H1 (cell line): ENCODE measurements around the gene AGGF1. TPM values are rescaled to one million over a fixed set of nuclear protein-coding genes. Genes with fewer than 3 reads are reported as not detected.

ENCODE experiments used
- polyA plus RNA-seq, 7 experiments: library from polyadenylated mRNA; depleted of rRNA in 3 of 7; stranded (reverse) in 5 of 7; unstranded in 2 of 7; fragments of >200 nt in 5 of 7; fragments of 200-250 nt in 2 of 7; gene quantifications; 1 replicate in 5 of 7; 2 replicates in 1 of 7; 4 replicates in 1 of 7; pipeline versions ENCODE4 v1.2.1 to v1.2.3, GENCODE V29; 2011 to 2013; ENCODE audit warnings: missing spikeins in 2 of 7, mixed read lengths in 2 of 7
- total RNA-seq: library from RNA; stranded (reverse); fragmentation: NEBNext Ultra II Directional; extraction: Animal tissue kit (Norgen Biotek cat#: 25700); gene quantifications from 2 replicates; pipeline ENCODE4 v1.2.1, GENCODE V29; 2021
- TF ChIP-seq, protein P1 (sequence below), 3 experiments: IDR thresholded peaks; 1 replicate in 2 of 3; 2 replicates in 1 of 3; pipeline versions ENCODE4 v1.5.1 to v1.6.1; 2011; ENCODE audit warnings: low read length in 3 of 3, mild to moderate bottlenecking in 3 of 3, inconsistent platforms in 2 of 3, low read depth in 1 of 3, moderate library complexity in 1 of 3; ENCODE audit not compliant: insufficient read depth in 1 of 3; ENCODE audit errors: control extremely low read depth in 1 of 3

The AGGF1 gene
- total and polyA plus RNA-seq, 2 of the 8 experiments (the other 6 are each of a cell fraction or from before 2014, with no cell fraction given), result 7.3 to 19.0 TPM

DNA sequence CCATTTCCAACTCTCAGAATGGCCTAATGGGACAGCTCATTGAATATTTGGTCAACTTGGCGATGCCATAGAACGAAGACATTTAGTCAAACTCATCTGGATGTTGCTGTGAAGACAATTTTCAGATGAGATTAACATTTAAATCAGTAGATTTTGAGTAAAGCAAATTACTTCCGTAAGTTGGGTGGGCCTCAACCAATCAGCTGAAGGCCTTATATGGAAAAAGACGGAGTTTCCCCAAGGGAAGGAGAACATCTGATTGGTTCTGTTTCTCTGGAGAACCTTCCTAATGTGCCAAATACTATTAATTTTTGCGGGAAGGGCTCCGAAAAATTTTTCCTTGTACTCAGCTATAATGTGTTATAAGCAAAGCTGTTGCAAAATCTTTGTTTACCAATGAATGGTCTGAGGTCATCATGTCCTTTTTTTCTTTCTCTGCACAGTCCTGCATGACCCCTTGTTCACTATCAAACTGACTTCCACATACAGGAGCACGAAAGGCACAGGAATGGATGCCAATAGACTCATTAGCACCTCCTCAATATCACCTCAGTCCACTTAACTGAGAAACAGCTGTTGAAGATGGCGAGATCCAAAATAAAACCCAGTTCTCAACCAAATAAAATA lies 49.6 kb upstream of the AGGF1 start (continued):
- TF ChIP-seq, protein P1, sequence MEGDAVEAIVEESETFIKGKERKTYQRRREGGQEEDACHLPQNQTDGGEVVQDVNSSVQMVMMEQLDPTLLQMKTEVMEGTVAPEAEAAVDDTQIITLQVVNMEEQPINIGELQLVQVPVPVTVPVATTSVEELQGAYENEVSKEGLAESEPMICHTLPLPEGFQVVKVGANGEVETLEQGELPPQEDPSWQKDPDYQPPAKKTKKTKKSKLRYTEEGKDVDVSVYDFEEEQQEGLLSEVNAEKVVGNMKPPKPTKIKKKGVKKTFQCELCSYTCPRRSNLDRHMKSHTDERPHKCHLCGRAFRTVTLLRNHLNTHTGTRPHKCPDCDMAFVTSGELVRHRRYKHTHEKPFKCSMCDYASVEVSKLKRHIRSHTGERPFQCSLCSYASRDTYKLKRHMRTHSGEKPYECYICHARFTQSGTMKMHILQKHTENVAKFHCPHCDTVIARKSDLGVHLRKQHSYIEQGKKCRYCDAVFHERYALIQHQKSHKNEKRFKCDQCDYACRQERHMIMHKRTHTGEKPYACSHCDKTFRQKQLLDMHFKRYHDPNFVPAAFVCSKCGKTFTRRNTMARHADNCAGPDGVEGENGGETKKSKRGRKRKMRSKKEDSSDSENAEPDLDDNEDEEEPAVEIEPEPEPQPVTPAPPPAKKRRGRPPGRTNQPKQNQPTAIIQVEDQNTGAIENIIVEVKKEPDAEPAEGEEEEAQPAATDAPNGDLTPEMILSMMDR (IDR thresholded peaks at IDR 0.05; ENCODE audit: control extremely low read depth in 1 of 3, insufficient read depth in 1 of 3, low read depth in 1 of 3, low read length in 3 of 3), result no peak
- TF ChIP-seq, all 59 proteins: peak for 0
